Right renal pelvis (tissue), 4 donors: Measurements from ENCODE around the gene PIK3C2B. TPM values are rescaled to one million over a fixed set of nuclear protein-coding genes. Genes with fewer than 3 reads are reported as not detected.
A peak's percentile ranks its signal among the peaks of the same experiment; 100 is the strongest.

Experiments used
- DNase-seq, 4 donors: peaks; one replicate each; pipeline ENCODE4 v3.0.0-alpha.2; 2013; ENCODE audit warnings: low read depth in 4 of 4, low spot score in 3 of 4, missing footprints in 1 of 4
- polyA plus RNA-seq, 4 donors: library from polyadenylated mRNA; unstranded; fragments of 120-200 nt; gene quantifications; one replicate each; pipeline ENCODE4 v1.2.1, GENCODE V29; 2013; ENCODE audit not compliant: insufficient read length in 4 of 4

PIK3C2B gene
- polyA plus RNA-seq, 4 donors: 14.5 to 18.1 (median 16.5) TPM

DNA sequence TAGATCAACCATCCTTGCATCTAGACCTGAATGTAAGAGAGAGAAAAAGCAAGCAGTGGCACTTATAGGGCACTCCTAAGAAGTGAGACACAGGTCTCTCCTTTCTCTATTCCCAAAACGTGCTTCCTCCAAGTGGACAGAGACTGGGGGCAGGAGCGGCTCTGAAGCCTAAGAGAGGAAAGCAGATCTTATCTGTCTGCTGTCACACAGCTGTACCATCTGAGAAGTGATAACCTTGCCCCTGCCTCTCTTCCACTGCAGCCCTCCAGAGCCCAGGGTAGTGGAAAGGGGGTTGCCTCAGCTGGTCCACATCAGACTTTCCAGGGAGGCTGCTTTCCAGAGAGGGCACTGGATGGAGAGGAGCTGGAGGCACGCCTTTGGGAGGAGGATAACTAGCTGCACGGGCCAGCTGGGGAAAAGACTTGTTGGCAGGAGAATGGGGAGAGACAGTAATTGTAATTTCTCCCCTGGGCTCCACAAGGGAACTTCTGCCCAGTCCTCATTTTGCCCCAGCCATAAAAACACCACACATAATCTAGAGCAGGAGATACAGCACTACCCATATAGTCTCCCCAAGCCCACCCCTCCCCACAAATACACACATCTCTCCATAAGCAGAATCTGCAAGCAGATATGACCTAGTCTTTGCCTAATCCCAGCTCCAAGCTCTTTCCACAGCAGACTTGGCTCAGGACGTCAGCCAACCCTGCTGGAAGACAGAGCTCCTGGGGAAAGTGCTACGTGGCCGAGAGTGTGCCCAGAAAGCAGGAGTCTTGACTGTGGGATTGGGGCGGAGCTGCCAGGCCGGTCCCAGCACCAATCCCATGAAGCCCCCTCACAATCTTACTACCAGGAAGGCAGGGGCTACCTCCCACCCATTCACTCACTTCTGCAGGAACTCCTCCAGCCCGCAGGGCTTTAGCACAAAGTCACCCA lies 31.2 kb downstream of the PIK3C2B start:
- no peak for DNase-seq

DNA sequence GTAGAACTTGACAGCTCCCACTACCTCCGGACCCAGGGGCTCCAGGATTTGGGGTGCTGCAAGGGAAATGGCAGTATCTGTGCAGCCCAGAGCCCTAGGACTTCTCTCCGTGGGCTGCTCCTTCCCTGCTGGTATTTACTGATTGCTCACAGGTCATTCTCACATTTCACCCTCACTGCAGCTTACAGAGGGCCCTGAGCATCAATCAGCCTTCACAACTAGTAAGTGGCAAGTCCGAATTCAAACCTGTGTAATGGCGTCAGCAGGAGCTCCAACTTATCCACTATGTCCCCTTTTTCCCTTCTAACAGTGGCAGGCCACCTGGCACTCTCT lies 32.4 kb downstream of the PIK3C2B start:
- DNase-seq: no peak

DNA sequence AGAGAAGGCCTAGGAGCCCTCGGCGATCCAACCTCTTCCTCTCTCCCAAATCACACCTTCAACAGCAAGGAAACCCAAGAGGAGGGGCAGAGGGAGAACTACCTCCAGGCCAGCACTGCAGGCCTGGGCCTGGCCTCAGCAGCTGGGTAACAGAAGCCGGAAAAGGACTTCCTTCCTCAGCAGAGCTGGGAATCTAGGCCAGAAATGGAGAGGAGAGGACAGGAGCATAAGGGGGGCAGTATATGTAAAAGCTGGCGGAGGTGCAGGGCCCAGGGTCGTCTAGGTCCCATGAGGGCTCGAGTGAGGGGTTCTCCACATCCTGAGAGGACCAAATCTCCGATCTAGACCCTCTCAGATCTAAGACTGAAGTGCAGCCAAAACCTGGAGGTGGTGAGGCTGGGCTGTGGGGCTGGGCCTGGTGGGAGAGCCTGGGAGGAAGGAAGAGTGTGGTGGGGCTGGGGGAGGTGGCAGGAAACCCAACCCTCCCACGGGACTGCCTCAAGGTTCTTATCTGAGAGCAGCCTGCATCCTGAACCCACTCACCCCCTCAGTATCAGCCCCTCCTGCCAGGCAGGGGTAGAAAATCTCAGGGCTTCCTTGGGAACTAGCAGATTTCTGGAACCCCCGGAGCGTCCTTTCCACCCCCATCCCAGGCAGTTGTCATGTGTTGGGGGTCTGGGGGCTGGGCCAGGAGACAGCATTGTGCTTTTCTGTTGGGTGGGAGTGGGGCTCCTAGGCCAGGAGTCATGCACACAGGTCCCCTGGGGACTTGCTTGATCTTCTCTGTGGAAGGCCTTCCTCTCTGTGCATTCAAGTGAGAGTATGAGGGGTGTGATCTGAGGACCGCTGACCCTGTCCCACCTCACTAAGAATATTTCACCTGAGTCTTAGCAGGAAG lies 33.0 kb downstream of the PIK3C2B start:
- DNase-seq: no peak

DNA sequence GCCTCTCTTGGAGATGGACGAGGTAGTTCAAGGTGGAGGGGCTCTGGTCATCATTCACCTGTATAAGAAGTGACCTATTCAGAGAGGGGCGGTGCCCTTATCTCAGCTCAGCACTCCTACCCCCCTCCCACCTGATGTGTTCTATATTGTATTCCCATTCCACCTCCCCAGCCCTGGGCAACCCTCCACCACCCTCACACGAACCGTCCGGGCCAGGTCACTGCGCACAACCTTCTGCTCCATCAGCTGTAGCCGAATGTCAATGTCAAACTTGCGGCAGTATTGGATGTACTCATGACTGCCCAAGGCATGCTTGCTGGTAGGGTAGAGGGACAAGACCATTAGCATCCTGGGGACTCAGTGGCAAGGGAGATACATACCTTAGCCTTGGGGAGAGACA lies 34.3 kb downstream of the PIK3C2B start:
- DNase-seq: no peak

DNA sequence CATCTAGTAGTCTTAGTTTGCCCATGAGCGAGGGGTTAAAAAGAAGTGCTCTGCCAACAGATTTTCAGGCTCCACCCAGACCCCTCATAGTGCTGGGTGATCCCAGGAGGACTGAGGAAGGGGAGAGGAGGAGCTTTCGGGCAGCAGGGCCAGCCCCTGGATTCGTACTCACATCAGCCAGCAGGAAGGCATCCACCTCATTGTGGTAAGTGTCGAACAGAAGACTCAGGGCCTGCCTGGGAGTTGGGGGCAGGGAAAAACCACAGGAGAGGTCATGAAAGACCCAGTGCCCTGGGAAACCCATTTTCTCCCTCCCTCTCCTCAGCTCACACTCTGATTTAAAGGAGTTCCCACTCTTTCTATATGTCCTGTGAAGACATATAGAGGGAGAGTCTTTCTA lies 34.9 kb downstream of the PIK3C2B start:
- DNase-seq: no peak

DNA sequence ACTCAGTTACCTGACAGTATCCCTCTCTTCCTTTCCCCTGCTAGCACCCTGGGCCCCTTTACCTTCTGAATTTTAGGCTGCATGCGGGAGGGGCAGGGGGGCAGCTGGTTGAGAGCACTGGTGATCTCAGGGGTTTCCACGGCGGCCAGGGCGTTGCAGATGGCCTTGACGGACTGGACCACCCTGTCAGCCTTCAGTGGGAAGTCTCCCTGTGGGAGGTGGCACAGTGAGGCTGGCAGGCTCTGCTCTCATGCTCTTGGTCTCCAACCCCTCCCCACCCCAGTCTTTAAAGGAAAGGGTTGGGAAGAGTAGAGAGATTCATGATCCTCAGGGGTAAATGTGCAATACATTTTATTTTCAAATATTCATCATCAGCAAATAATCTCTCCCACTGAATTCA lies 36.9 kb downstream of the PIK3C2B start:
- no peak for DNase-seq

DNA sequence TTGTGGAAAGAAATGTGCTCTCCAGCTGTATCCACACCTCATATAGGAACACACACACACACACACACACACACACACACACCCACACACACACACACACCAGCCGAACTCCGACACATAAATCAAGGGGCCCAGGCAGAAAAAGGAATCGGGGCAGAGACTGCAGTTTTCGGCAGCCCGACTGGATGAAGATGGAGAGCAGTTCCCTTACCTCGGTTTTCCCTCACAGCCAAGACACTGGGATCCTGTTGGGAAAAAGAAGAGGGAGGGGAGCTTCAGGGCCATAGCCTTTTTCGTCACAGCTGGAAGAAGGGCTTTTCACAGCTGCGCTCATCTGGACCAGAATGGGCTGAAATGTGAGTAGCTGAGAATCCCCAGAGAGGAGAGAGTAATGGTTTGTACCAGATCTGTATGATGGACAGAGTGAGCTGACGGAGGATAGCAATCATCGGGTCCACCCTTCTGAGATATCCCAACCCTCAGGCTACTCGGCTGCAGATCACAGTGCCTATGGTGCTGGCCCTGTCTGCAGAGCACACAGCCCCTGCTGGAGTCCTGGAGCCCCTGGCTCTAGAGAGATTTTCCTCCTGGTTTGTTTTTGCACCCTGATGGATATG lies 37.7 kb downstream of the PIK3C2B start:
- peak; percentile 52 to 65 (median 56) for DNase-seq

DNA sequence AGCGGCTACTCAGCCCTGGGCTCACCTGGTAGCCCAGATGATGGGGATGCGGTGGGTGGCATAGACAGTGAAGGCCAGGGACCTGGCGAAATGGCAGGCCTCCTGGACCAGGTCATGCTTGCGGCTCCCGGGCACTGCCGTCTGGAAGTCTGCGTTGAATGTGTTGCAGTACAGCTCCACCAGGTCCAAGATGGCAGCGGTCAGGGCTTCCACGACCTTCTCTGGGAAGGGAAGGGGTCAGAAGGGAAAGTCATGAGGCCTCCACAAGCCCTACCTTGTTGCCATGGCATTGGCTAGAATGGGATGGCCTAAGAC lies 38.8 kb downstream of the PIK3C2B start:
- no peak for DNase-seq

DNA sequence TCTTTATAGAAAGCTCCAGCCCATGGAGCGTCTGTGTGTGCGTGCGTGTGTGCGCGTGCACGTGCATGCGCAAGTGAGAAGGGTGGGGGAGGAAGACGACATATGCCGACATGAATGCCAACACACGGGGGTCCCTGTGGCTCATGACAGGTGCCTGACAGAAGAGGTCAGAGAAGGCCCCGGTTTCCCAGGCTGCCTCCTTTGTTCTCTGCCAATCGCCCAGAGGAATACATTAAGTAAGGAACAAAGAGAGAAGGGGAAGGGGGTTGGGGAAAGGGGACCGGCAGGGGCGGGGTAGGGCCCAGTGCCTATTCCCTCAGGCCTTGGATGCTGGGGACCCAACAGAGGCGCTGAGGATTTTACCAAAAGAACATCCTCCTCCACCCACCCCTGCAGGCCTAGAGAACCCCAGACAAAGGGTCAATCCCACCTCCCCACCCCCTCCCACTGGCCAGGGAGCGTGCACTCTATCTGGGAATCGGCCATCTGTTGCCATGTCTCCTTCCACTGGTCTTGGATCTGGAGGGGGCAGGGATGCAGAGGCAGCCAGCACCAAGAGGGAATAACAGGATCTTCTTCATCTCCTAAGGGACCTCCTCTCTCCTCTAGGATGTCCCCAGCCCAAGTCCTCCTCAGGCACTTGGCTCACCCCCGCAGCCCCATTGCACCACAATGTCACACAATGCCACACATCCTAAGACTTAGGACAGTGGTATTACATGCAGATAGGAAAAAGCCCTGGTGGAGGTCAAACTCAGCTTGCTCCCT lies 39.4 kb downstream of the PIK3C2B start:
- DNase-seq: no peak

DNA sequence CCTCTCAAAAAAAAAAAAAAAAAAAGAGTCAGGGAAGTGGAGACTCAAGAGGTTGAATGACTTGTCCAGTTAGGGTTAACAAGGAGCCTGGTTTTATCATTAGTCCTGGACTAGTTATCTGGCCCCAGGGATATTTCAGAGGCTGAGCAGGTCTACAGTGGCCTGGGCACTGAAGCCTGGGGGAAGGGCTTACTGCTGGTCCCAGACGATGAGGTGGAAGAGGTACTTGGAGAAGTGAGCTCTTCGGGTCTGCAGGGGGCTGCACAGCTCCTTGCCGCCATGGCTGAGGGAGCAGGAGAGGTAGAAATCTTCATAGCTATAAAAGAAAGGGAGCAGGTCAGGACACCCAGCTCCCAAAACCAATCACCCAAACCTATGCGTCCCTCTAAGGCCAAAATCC lies 40.1 kb downstream of the PIK3C2B start:
- no peak for DNase-seq

DNA sequence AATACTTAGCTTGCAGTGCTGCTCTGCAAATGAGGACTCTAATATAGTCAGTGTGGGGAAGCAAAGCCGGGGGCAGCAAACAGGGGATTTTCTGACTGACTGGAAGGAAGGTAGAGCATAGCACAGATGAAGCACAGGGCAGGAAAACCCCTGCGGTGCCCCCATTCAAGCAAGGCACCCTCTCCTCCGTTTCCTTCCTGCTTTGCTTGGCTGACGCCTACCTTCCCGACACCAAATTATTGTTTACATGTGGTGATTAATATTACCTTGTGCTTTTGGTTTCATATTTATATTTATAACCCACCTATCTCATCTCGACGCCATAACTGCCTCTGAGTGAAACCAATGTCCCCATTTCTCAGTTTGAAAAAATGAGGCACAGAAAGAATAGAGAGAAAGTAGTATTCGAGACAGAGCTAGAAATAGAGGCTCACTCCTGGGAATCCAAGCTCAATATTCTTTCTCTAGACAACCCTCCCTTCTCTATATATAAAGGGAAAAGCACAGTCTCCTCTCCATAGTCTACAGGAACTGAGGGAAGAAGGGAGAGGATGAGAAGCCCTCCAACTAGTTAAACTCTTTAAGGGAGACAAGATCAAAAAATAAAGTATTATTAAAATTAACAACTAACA lies 41.3 kb downstream of the PIK3C2B start:
- DNase-seq: no peak

DNA sequence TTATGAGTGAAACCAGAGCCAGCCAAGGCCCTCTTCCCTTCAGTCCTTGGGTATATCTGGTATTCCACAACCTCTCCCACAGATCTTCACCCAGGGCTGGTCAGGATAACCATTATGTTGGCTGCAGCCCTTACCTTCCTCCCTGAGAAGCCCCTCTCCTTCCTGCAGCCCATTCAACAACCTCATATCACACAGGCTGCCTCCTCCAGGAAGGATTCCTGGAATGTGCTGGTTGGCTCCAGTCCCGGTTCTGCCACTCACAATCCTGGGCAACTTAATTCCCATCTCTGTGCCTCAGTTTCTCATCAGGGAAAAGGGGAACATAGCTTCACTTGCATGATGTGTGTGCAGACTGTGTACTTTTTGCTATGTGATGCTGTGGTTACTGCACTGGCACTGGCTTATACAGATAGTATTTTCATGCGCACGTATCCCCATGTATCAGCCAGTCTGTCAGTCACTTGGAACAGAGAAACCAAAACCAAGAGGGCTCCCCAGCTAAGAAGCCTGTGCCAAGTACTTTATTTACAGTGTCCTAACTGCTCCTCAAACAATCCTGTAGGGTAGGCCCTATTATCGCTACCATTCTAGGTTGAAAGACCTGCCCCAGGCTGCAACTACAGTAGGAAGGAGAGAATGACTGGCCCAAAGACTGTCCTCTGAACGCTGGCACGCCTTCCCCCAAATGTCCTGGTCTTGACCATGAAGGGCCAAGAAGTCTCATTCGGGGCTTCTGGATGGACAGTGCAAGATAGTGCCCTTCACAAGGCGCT lies 43.1 kb downstream of the PIK3C2B start:
- DNase-seq: no peak

DNA sequence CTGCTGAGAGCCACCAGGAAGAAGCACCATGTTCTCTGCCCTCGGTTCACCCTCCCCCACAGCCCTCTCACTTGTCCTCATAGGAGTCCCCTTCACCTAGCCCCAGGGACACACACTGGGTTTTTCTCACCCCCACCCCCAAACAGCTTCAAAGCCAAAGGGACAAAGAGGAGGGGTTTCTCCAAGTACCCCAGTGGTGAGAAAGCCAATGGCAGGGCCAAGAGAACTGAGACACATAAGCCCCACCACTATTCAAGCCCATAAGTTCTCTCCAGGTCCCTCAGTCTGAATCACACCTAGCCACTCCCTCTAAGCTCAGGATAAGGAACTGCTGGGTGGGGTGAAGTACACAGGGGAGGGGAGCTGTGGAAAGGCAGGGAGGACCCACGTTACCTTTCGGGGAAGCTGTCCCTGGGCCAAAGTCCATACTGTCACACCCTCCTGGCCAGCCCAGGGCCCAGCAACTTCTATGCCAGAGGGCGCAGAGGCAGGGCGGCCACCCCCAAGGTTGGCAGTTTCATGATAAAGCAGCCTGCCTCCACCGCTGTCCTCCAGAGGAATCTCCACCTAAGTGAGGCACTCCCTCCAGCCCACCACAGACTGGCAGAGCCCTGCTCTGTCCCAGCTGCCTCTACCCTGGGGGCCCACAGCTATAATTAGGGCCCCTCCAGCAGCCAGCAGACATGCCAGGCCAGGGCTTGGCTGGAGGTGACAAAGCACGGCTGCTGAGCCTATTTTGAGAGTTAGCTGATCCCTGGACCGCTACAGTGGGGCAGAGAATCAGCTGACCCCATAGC lies 43.9 kb downstream of the PIK3C2B start:
- no peak for DNase-seq

DNA sequence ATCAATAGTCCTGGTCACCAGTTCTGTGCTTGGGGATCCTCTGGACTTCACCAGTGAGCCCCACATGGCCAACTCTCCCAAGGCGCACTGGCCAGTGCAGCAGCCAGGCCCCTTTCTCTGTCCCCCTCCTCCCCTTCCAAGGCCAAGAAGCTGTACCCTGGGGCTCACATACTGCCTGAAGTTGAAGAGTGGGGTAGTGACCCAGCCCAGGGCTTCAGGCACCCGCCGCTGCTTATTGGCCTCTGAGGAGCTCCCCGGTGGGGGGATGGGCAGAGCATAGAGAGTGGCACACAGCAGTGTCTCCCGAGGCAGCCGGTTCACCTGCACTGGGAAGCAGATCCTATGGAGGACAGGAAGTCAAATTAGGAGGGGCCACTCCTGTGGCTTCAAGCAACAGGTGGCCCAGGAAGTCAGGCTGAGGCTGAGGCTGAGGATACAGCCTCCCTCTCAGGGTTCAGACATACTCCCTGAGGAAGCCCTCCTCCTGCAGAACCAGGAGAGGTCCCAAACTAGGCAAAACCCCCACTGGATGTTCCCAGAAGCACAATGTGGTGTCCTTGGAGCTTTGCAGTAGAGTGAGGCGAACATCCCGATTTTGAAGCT lies 44.8 kb downstream of the PIK3C2B start:
- no peak for DNase-seq

DNA sequence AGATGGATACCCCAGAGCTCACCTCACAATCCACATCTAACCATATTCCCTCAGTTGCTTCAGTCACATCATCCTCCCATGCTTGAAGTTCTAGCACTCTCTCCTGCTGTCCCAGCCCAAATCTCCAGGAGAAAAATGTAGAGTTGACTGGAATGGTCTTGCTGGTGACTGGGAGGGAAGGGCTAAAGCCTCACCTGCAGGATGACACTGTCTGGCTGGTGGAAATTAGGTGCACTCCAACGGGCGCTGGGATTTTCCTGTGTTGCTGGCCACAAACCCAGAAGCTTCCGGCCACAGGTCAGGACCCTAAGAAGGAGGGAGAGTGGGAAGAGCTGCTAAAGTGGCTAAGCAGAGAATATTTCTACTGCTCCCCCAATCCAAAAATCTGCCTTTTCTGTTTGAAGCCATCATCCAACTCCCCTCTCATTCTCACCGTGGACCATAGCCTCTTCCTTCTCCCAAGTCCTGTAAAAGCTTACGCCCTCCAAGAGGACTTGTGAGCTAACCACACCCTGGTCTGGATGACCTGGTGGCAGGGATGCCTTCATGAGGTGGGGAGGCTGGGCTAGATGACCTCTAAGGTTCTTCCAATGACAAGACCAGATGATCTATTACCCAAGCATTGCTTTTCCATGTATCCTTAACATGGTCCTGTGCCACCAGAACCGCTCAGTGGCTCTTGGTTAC lies 45.5 kb downstream of the PIK3C2B start:
- no peak for DNase-seq

DNA sequence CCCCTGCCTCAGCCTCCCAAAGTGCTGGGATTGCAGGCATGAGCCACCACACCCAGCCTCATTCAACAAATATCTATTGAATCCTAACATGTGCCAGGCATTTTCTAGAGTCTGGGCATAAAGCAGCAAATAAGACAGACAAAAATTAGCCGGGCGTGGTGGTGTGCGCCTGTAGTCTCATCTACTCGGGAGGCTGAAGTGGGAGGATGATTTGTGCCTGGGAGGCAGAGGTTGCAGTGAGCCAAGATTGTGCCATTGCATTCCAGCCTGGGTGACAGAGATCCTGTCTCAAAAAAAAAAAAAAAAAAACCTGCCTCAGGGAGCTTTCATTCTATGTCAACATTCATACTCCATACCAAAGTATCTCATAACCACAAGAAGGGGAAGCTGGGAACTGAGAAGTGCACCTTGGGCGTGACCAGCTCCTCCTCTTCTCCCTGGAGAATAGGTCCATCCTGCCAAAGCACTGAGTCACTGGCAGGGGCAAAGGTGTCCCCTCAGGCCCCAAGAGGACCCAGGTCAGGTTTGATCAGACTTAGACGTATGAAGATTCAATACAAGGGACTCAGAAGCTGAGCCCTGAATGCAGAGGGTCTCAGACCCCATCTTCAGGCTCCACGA lies 46.2 kb downstream of the PIK3C2B start:
- DNase-seq: no peak

DNA sequence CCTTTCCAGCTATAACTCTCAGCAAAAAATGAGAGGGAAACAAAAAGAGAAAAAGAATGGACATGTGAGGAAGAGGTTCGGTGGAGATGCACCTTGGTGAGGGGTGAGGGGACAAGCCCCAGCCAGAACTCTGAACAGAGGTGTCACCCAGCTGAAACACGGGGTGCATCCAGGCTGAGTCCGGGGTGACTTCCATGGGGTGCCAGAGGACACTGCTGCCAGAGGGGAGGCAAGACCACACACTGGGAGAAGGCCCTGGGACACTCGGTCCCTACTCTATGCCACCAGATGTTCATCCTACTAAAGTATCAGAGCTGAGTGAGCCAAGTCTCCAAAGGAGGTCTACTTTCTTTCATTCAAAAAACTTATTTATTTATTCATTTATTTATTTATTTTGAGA lies 46.9 kb downstream of the PIK3C2B start:
- DNase-seq: no peak
